GM10248 (cell line): ENCODE data around the gene NPPC.
"Not testable (repeated sequence)": the region's sequence is repeated elsewhere in the genome, so short reads cannot be mapped to it uniquely, and the experiment has no call there.

Experiments used
- CTCF ChIA-PET: fragments of 300-600 bp; sonication (Branson Sonifier 250); formaldehyde crosslinking; extraction: SDS; loops from one replicate; lab custom pipeline; 2021; ENCODE audit warnings: antibody characterized with exemption; lab: Yijun Ruan, JAX
- POLR2A ChIA-PET: fragments of 350-650 bp; sonication (Branson Sonifier 250); formaldehyde crosslinking; extraction: SDS; loops from one replicate; lab custom pipeline; 2020; ENCODE audit warnings: antibody characterized with exemption; lab: Yijun Ruan, JAX
- DNase-seq: peaks from one replicate; pipeline ENCODE4 v3.0.0; 2012; ENCODE audit errors: extremely low spot score
- TF ChIP-seq, protein P1 (sequence below): IDR thresholded peaks from 2 replicates; pipeline ENCODE4 v1.5.1; 2012; ENCODE audit warnings: mild to moderate bottlenecking, low read depth; ENCODE audit errors: extremely low read depth, missing control alignments, control extremely low read depth

Gene NPPC

DNA sequence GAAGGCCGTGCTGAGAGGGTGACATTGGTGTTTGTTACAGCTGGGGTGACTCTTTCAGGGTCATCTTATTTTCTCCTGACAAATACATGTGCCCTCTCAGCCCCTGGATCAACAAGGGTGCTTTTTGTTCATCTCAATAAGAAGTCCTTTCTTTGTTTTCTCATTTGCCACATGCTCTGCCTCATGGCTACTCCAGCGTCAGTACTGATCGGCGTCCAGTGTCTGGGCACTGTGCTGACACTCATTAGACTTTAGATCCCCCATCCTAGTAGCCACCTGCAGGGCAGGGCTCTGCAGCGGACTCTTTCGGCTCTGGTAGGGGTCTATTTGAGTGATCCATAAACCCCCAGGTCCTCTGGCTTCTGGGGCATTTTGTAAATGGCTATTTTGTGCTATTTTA is 38.4 kb downstream of the NPPC start:
- ChIA-PET CTCF (no interaction called here), POLR2A (no interaction called here)
- no peak for DNase-seq
- TF ChIP-seq, protein P1, sequence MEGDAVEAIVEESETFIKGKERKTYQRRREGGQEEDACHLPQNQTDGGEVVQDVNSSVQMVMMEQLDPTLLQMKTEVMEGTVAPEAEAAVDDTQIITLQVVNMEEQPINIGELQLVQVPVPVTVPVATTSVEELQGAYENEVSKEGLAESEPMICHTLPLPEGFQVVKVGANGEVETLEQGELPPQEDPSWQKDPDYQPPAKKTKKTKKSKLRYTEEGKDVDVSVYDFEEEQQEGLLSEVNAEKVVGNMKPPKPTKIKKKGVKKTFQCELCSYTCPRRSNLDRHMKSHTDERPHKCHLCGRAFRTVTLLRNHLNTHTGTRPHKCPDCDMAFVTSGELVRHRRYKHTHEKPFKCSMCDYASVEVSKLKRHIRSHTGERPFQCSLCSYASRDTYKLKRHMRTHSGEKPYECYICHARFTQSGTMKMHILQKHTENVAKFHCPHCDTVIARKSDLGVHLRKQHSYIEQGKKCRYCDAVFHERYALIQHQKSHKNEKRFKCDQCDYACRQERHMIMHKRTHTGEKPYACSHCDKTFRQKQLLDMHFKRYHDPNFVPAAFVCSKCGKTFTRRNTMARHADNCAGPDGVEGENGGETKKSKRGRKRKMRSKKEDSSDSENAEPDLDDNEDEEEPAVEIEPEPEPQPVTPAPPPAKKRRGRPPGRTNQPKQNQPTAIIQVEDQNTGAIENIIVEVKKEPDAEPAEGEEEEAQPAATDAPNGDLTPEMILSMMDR: no peak

DNA sequence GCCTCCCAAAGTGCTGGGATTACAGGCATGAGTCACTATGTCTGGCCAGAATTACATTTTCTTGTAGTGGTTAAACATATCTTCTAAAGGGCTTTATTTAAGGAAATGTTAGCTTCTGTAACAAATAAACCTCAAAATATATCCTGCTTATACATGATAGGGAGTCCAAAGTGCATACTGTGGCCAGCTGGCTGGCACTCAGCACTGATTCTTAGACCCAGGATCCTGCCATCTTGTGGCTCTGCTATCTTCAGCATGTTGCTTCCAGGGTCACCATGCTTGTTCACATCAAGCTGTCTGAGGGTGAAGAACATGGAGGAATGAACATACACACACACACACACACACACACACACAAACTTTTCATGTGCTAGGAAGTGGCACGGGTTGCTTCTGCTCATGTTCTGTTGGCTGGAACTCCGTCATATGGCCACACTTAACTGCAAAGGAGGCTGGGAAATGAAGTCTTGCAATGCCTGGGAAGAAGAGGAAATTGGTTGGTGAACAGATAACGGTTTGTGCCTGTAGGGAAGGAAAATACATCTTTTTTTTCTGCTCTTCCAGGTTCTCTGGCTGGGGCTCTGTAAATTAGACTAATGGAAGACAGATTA is 40.0 kb downstream of the NPPC start:
- DNase-seq: no peak
- ChIA-PET POLR2A (no interaction called here), CTCF (interaction anchor here (1.2 to 4.8 kb wide), 2 partner anchors 14 to 34 kb away, joined by 3 to 21 read pairs; no protein-coding TSS in a partner anchor)
- TF ChIP-seq, protein P1: no peak

DNA sequence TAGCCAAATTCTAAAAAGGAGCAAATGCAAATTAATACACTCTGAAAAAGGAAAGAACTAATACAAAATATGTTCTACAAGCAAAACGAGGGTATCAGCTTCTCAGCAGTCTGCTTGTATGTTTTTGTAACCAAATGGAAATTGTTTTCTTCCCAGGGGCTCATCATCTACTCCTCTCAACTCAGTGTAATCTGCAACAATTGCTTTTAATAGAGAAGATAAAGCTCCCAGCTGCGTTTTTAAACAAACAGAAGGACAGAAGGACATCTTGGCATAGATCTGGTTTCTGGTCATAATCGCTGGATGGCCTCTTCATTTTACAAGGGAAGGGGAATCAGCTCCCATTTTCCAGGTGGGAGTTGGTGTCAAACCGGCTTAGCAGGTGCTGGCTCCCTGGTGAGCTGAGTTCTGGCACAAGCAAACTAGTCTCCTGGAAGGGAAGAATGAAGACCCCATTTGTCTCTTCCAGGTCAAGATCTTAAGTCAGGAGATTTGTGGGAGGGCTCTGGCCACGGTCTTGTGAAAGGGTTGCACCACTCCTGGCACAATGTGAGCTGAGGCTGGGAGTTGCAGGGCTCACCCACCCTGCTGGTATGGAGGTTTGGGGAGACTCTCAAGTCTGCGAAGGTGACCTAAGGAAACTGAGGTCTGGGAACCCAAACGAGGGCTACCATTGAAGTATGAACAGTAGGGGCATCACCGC is 41.6 kb downstream of the NPPC start:
- DNase-seq: no peak
- TF ChIP-seq, protein P1: no peak
- POLR2A ChIA-PET: no interaction called here

DNA sequence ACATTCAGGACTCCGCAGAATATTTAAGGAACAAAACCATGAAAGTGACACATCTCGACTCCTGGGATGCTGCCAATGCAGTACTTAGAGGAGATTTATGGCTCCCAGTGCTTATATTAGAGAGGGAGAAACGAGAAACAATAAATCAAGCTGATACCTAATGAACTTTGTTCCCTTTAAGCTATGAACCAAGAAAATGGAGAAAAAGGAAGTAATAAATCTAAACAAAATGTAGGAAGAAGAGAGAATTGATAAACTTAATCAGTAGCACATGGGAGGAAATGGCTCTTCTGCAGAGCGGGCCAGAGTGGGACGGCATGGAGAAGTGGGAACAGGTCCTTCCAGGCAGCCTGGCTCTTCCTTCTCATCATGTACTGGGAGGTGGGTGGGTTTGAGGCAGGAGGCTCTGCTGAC is 42.7 kb downstream of the NPPC start:
- ChIA-PET CTCF (interaction anchor here (1.3 to 4.8 kb wide), 3 partner anchors 13 to 513 kb away, joined by 3 to 21 read pairs (median 3); no protein-coding TSS in a partner anchor), POLR2A (no interaction called here)
- DNase-seq: no peak
- TF ChIP-seq, protein P1: no peak

More for the DNA sequence above, 41.6 kb downstream of the NPPC start:
- CTCF ChIA-PET: interaction anchor here (1.3 to 4.8 kb wide), 2 partner anchors 16 to 512 kb away, joined by 3 to 21 read pairs; no protein-coding TSS in a partner anchor

DNA sequence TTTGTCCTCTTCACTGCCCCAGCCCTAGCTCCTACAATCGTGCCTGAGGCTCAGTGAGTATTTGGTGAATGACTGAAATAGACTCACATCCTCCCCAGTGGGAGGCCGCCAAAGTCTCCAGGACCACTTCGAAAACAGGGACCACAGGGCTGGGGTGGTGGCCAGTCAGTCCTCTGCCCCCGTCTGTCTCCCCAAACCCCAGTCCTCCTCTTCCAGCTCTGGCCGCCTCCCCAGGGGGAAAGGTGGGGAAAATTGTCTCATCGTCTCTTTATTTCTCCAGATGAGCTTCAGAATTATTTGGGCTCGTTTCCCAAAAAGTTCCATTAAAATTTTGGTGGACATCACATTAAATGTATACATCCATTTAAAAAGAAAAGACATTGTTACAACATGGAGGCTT is 43.5 kb downstream of the NPPC start:
- POLR2A ChIA-PET: no interaction called here
- TF ChIP-seq, protein P1: no peak
- CTCF ChIA-PET: interaction anchor here (1.3 to 4.8 kb wide), 2 partner anchors 13 to 18 kb away, joined by 3 to 21 read pairs; no protein-coding TSS in a partner anchor
- DNase-seq: no peak

DNA sequence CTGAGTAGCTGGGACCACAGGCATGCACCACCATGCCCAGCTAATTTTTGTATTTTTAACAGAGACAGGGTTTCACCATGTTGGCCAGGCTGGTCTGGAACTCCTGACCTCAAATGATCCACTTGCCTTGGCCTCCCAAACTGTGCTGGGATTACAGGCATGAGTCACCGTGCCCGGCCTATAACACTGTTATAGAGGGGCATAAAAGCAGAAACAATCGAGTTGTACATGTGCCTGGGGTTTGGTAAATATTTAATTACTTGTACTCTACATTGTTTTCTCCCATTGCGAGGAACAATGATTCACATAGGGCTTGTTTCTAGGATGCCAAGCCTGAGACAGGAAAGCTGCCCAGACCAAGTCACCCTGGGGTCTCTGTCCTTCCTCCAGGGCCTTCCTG is 45.8 kb downstream of the NPPC start:
- POLR2A ChIA-PET, DNase-seq, CTCF ChIA-PET: not testable (repeated sequence)

DNA sequence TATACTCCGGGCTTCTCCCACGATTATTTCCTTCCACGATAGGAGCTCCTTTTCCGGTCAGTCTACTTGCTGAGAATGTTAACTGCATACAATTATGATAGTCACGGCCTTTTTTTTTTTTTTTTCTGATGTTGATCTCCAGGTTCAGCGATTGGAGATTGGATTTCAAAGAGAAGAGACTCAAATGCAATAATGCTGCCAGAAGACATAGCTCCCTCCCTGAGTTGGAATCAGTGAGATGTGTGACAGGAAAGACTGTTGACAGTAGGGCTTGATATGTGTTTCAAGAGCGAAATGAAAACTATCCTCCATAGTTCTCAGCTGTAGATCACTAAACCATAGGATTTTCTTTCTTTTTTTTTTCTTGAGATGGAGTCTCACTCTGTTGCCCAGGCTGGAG is 47.0 kb downstream of the NPPC start:
- ChIA-PET POLR2A (no interaction called here), CTCF (interaction anchor here (0.6 to 1.9 kb wide), 3 partner anchors 20 to 586 kb away, joined by 3 to 7 read pairs (median 4); no protein-coding TSS in a partner anchor)
- DNase-seq: no peak
- TF ChIP-seq, protein P1: no peak
